SK-N-SH (cell line): Measurements from ENCODE around the gene ENOX1. TPM values are rescaled to one million over a fixed set of nuclear protein-coding genes. Genes with fewer than 3 reads are reported as not detected.
A peak's percentile ranks its signal among the peaks of the same experiment; 100 is the strongest.

ENCODE experiments used
- CTCF ChIA-PET: fragments of 300-600, 350-600 bp; formaldehyde crosslinking; extraction: SDS; loops from one replicate; lab custom pipeline; 2021; lab: Yijun Ruan, JAX
- POLR2A ChIA-PET: fragments of 350-600 bp; sonication (Branson Sonifier 250); formaldehyde crosslinking; extraction: SDS; loops from one replicate; lab custom pipeline; 2020; ENCODE audit warnings: antibody characterized with exemption, inconsistent platforms; lab: Yijun Ruan, JAX
- DNase-seq: peaks from one replicate; pipeline ENCODE4 v3.0.0; 2012
- H2AFZ ChIP-seq: fragments of 200-600 bp; sonication (generic); 2 replicates; pipeline ENCODE4 v1.8.1; 2016; ENCODE audit warnings: antibody characterized with exemption, mild to moderate bottlenecking, low read depth
- H3F3A ChIP-seq: fragments of 200-600 bp; sonication (generic); replicated peaks from 2 replicates; pipeline ENCODE3; 2016; ENCODE audit warnings: antibody characterized with exemption, mild to moderate bottlenecking; ENCODE audit not compliant: insufficient read depth
- H3K27ac ChIP-seq, 2 experiments: fragments of 200-500 bp in 1 of 2; fragments of 200-600 bp in 1 of 2; sonication (Bioruptor generic) in 1 of 2; sonication (generic), shearing (Covaris generic) in 1 of 2; 2 replicates each; pipeline versions ENCODE4 v1.5.1 to v1.6.1; 2014 to 2016; ENCODE audit warnings: low read depth in 2 of 2, inconsistent platforms in 1 of 2, low read length in 1 of 2, mild to moderate bottlenecking in 1 of 2, mixed read lengths in 1 of 2
- H3K27me3 ChIP-seq: fragments of 200-600 bp; sonication (generic), shearing (Covaris generic); 2 replicates; pipeline ENCODE4 v1.6.1; 2016; ENCODE audit warnings: mixed run types; ENCODE audit not compliant: insufficient read depth
- H3K36me3 ChIP-seq, 2 experiments: fragments of 200-500 bp in 1 of 2; fragments of 200-600 bp in 1 of 2; sonication (Bioruptor generic) in 1 of 2; sonication (generic) in 1 of 2; replicated peaks in 1 of 2; 2 replicates each; pipeline versions ENCODE3 to v1.5.1; 2014 to 2016; ENCODE audit warnings: low read length in 1 of 2, mild to moderate bottlenecking in 1 of 2; ENCODE audit not compliant: insufficient read depth in 2 of 2, control insufficient read depth in 1 of 2
- H3K4me1 ChIP-seq, 2 experiments: fragments of 200-500 bp in 1 of 2; fragments of 200-600 bp in 1 of 2; sonication (Bioruptor generic) in 1 of 2; sonication (generic), shearing (Covaris generic) in 1 of 2; 2 replicates each; pipeline versions ENCODE4 v1.5.1 to v1.6.1; 2014 to 2016; ENCODE audit warnings: low read depth in 1 of 2, low read length in 1 of 2, mixed run types in 1 of 2; ENCODE audit not compliant: insufficient read depth in 2 of 2, control insufficient read depth in 1 of 2
- H3K4me2 ChIP-seq: fragments of 200-600 bp; sonication (generic), shearing (Covaris generic); 2 replicates; pipeline ENCODE4 v1.6.1; 2017; ENCODE audit warnings: mixed run types
- H3K4me3 ChIP-seq, 2 experiments: fragments of 200-500 bp in 1 of 2; fragments of 200-600 bp in 1 of 2; sonication (Bioruptor generic) in 1 of 2; sonication (generic), shearing (Covaris generic) in 1 of 2; 2 replicates each; pipeline versions ENCODE4 v1.5.1 to v1.8.1; 2014 to 2016; ENCODE audit warnings: low read depth in 2 of 2, inconsistent platforms in 1 of 2, low read length in 1 of 2, mild to moderate bottlenecking in 1 of 2, mixed read lengths in 1 of 2, moderate library complexity in 1 of 2
- H3K79me2 ChIP-seq: fragments of 200-600 bp; sonication (generic); 2 replicates; pipeline ENCODE4 v1.8.1; 2017; ENCODE audit warnings: mild to moderate bottlenecking; ENCODE audit not compliant: insufficient read depth
- H3K9ac ChIP-seq: fragments of 200-600 bp; sonication (generic); 2 replicates; pipeline ENCODE4 v1.6.1; 2017; ENCODE audit warnings: mixed run types
- H3K9me2 ChIP-seq: fragments of 200-600 bp; sonication (generic); 2 replicates; pipeline ENCODE4 v1.6.1; 2017; ENCODE audit warnings: mixed run types
- H3K9me3 ChIP-seq: fragments of 200-600 bp; sonication (generic); 2 replicates; pipeline ENCODE4 v1.6.1; 2017; ENCODE audit warnings: mixed run types, mild to moderate bottlenecking, moderate library complexity
- H4K20me1 ChIP-seq: fragments of 200-600 bp; sonication (generic); 2 replicates; pipeline ENCODE4 v1.6.1; 2017; ENCODE audit warnings: mild to moderate bottlenecking, mixed run types; ENCODE audit not compliant: insufficient read depth
- CHD2 ChIP-seq: fragments of 150-350 bp; IDR thresholded peaks from 2 replicates; pipeline ENCODE4 v1.6.1; 2018; ENCODE audit warnings: low read length; ENCODE audit not compliant: partially characterized antibody
- EP300 ChIP-seq, 2 experiments: IDR thresholded peaks; 2 replicates each; pipeline versions ENCODE4 v1.4.0 to v1.6.1; 2012; ENCODE audit warnings: borderline replicate concordance in 1 of 2, low read depth in 1 of 2, low read length in 1 of 2
- EZH2phosphoT487 ChIP-seq: fragments of 200-600 bp; sonication (generic); IDR thresholded peaks from 2 replicates; pipeline ENCODE4 v1.6.1; 2017; ENCODE audit warnings: low read depth, mixed run types, mild to moderate bottlenecking, antibody characterized with exemption, moderate library complexity, borderline replicate concordance
- FOSL2 ChIP-seq: IDR thresholded peaks from 2 replicates; pipeline ENCODE4 v1.4.0; 2012; ENCODE audit warnings: low read depth, mild to moderate bottlenecking, moderate library complexity, borderline replicate concordance
- FOXJ3 ChIP-seq: sonication (generic); formaldehyde crosslinking; IDR thresholded peaks from 2 replicates; pipeline ENCODE4 v1.5.1; 2020; ENCODE audit warnings: mild to moderate bottlenecking, missing genetic modification reagents
- GABPA ChIP-seq: IDR thresholded peaks from 2 replicates; pipeline ENCODE4 v1.4.0; 2012; ENCODE audit warnings: low read depth, mild to moderate bottlenecking
- GATA2 ChIP-seq: sonication (generic); formaldehyde crosslinking; IDR thresholded peaks from 2 replicates; pipeline ENCODE4 v1.5.0; 2020; ENCODE audit warnings: mild to moderate bottlenecking, missing genetic modification reagents
- MAX ChIP-seq: IDR thresholded peaks from 2 replicates; pipeline ENCODE4 v1.4.0; 2012; ENCODE audit warnings: low read depth
- RAD21 ChIP-seq: IDR thresholded peaks from 2 replicates; pipeline ENCODE4 v1.6.1; 2012; ENCODE audit warnings: mild to moderate bottlenecking, low read length
- RXRA ChIP-seq: IDR thresholded peaks from 2 replicates; pipeline ENCODE4 v1.4.0; 2012; ENCODE audit warnings: low read depth, mild to moderate bottlenecking, borderline replicate concordance
- TAF1 ChIP-seq: IDR thresholded peaks from 2 replicates; pipeline ENCODE4 v1.6.1; 2012; ENCODE audit warnings: low read depth, mild to moderate bottlenecking, low read length, moderate library complexity, borderline replicate concordance
- USF1 ChIP-seq: IDR thresholded peaks from 2 replicates; pipeline ENCODE4 v1.4.0; 2012; ENCODE audit warnings: low read depth, borderline replicate concordance
- ZBTB33 ChIP-seq: IDR thresholded peaks from 2 replicates; pipeline ENCODE4 v1.4.0; 2012; ENCODE audit warnings: low read depth, borderline replicate concordance
- WGBS: methylation state at CpG from one replicate; pipeline ENCODE4 v1.1.6; 2017; ENCODE audit warnings: low lambda C conversion rate; 5-methylcytosine and 5-hydroxymethylcytosine counted together
- polyA plus RNA-seq, 3 experiments: library from polyadenylated mRNA; depleted of rRNA; stranded (reverse); fragments of >200 nt; gene quantifications; 2 replicates each; pipeline ENCODE4 v1.2.3, GENCODE V29; 2012

ENOX1 gene
- polyA plus RNA-seq, 1 of the 3 experiments (the other 2 are of a cell fraction): 5.8 TPM

GRCh38 chr13:43238341-43239083 is 548.3 kb downstream of the ENOX1 start (continued):
- TF ChIP-seq ZBTB33 (no peak), EP300 (IDR thresholded peaks at IDR 0.05; ENCODE audit: borderline replicate concordance in 1 of 2, low read depth in 1 of 2, low read length in 1 of 2) (peak in 1 of 2 experiments; percentile 31; a peak in 1 of 4 replicates), TAF1 (no peak), EZH2phosphoT487 (no peak), MAX (no peak), USF1 (no peak), FOXJ3 (CRISPR knock-in tag) (no peak), RAD21 (peak; percentile 51), RXRA (no peak)

GRCh38 chr13:43237616-43238015 is 549.2 kb downstream of the ENOX1 start:
- H3K9ac ChIP-seq: no peak overlapping the region
- peaks cover 0 to 4% of the 10 kb centered on the region in 2 experiments for H3K36me3 ChIP-seq
- ChIA-PET CTCF (interaction anchor here (0.8 kb wide), 1 partner anchor 62 kb away, joined by 3 read pairs; no protein-coding TSS in a partner anchor), POLR2A (no interaction called here)
- peaks cover 0 to 7% of the 10 kb centered on the region in 2 experiments; a peak in 2 of 4 replicates for H3K4me1 ChIP-seq
- no peak overlapping the region for H3K4me2 ChIP-seq
- H2AFZ ChIP-seq: no peak overlapping the region
- H3F3A ChIP-seq: no peaks in the 10 kb centered on the region
- no peak overlapping the region for H3K4me3 ChIP-seq
- H4K20me1 ChIP-seq: no peaks in the 10 kb centered on the region
- no peaks in the 10 kb centered on the region for H3K79me2 ChIP-seq
- H3K9me3 ChIP-seq: no peaks in the 10 kb centered on the region
- H3K27me3 ChIP-seq: no peaks in the 10 kb centered on the region
- 89% methylated on average over 4 of the region's 4 CpGs for WGBS
- no peak for DNase-seq
- no peak for TF ChIP-seq RXRA
- TF ChIP-seq GABPA: no peak
- no peak for TF ChIP-seq GATA2 (CRISPR knock-in tag)
- no peak for TF ChIP-seq FOXJ3 (CRISPR knock-in tag)
- no peak for TF ChIP-seq CHD2
- no peak for TF ChIP-seq RAD21
- no peak for TF ChIP-seq FOSL2
- TF ChIP-seq, all 33 proteins: peak for 0
- Histone ChIP-seq H3K9me2 (no peaks in the 10 kb centered on the region), H3K27ac (no peak overlapping the region)
